LHCN-M2 (cell line): Measurements from ENCODE around the gene SIX4. TPM values are rescaled to one million over a fixed set of nuclear protein-coding genes. Genes with fewer than 3 reads are reported as not detected.
"Not testable (repeated sequence)": the region's sequence is repeated elsewhere in the genome, so short reads cannot be mapped to it uniquely, and the experiment has no call there.

Experiments
- DNase-seq: peaks from one replicate; pipeline ENCODE4 v3.0.0-alpha.2; 2012; ENCODE audit warnings: low read depth
- polyA plus RNA-seq: library from polyadenylated mRNA; unstranded; fragments of >200 nt; gene quantifications from one replicate; pipeline ENCODE4 v1.2.1, GENCODE V29; 2012; ENCODE audit warnings: missing spikeins
- total RNA-seq: library from RNA; depleted of rRNA; stranded (reverse); fragments of >200 nt; gene quantifications from 2 replicates; pipeline ENCODE4 v1.2.3, GENCODE V29; 2014; rRNA removed

SIX4 gene
- total RNA-seq = 21.7 and 29.2 TPM in 2 replicates
- polyA plus RNA-seq = 2.9 TPM

- DNase-seq = peak; percentile 86
Measured at GRCh38 chr14:60723907-60724618, at the start of gene SIX4. TSS of gene SIX4 (minus strand) at chr14:60724351. CDS start at chr14:60724074, 277 bp downstream.

DNA sequence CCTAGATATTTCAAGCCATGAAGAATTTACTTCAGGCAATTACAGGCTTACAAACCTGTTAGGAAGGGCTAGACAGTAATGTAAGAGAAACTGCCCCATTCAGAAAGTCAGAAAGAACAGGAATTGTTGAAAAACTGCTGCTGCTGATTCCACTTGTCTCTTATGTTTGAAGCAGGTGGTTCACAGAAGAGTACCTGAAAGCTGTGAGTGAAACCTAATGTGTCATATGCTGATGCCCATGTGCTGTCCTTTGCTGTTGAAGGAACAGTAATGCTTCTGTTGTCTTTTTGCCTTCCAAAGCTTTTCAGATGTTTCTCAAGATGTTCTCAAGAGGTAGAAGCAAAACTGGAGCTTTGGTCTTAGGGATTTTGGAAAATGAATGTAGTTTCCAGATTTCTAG lies 49.4 kb upstream of the SIX4 start:
- no peak for DNase-seq

DNA sequence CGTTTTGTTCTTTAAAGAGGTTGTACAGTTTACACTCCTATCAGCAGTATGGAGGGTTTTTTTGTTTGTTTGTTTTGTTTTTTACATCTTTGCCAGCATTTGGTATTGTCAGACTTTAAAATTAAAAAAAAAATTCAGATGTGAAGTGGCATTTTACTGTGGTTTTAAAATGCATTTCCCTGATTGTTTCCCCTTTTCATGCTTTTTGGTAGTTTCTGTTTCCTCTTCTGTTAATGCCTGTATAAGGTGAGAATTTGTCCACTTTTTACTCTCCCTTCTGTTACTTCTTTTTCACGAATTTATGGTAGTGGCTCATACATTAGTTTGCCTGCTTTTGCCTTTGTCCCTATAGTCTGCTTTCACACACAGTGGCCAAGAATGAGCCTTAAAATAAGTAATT lies 47.0 kb upstream of the SIX4 start:
- DNase-seq = no peak

DNA sequence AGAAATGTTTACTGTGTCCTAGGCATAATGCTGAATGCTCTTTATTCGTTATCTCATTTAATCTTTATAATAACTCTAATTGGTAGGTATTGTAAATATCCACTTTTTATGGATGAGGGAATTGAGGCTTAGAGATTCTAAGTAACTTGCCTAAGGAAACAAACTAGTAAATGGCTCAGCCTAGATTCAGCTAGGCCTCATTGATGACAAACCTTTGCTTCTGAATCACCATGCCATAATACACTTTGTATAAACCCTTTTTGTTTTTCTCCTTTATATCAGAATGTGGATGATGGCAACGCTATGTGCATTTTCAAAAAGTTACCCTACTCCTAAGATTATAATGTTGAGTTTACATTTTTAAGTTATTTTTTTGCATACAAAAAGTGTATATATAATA lies 44.5 kb upstream of the SIX4 start:
- DNase-seq = no peak

GRCh38 chr14:60760644-60761364 lies 36.7 kb upstream of the SIX4 start:
- no peak for DNase-seq

GRCh38 chr14:60760209-60760608 lies 36.1 kb upstream of the SIX4 start:
- DNase-seq = no peak

GRCh38 chr14:60758885-60759284 lies 34.7 kb upstream of the SIX4 start:
- DNase-seq = peak; percentile 84

DNA sequence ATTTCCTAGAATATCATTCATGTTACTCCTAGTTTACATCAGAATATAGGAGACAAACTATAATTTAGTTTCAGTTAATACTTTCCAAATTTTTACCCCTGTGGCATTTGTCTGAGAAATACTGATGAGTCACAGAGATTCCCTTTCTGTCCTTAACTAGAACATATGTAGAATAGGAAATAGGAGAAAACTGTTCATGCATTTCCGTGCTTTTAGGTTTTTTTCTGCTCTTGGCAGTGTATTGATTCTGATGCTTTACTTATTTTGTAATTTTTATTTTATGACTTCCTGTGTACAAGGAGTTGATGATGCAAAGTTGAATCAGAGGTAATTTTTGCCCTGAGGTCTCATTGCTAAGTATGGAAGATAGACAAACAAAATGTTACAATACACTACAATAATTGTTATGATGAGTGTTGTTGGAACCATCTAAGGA lies 33.4 kb upstream of the SIX4 start:
- DNase-seq = peak; percentile 71

- peak; percentile 47 for DNase-seq
Measured at GRCh38 chr14:60756847-60757246, 32.7 kb upstream of the SIX4 start.

GRCh38 chr14:60753264-60754119 lies 29.3 kb upstream of the SIX4 start:
- DNase-seq = peak; percentile 38

DNA sequence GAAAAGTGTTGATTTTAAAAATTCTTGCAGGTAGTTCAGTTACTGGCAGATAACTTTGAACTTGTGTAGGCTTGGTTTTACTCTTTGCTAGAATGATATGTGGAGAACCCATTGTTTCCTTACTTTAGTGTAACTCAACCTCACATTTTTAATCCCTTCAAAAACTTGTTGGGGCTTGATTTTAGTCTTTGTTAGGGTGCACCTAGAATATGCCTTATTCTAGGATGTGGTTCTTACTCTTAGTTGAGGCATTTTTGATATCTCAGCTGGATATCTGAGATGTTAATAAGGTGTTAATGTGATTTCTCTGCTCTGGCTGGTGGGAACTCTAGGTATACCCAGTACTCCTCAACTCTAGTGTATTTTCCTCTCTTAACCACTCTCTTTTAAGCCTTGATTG lies 20.4 kb upstream of the SIX4 start:
- DNase-seq = no peak

DNA sequence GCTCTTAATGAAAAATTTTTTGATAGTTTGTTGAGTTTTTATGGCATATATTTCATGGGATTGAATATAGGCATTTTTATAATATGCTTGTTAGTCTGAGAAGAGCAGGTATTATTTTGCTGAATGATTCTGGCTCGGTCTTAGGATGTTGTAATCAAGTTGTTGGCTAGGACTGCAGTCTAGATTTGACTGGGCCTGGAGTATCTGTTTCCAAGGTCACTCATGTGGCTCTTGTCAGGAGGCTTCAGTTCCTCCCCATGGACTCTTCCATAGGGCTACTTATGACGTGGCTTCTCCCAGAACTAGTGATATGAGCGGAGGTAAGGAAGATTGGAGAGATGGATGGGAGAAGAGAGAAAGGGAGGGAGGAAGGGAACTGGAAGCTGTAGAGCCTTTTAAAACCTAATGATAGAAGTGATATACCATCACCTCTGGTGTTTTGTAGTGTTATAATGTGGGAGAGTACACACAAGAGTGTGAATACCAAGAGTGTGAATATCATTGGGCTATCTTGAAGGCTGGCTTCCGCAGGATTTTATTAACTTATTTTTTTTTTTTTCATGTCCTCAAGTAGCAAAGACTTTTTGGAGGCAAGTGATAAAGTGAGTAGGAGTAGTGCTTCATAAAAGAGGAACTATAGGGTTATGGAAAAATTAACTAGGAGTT lies 14.8 kb upstream of the SIX4 start:
- DNase-seq = no peak

DNA sequence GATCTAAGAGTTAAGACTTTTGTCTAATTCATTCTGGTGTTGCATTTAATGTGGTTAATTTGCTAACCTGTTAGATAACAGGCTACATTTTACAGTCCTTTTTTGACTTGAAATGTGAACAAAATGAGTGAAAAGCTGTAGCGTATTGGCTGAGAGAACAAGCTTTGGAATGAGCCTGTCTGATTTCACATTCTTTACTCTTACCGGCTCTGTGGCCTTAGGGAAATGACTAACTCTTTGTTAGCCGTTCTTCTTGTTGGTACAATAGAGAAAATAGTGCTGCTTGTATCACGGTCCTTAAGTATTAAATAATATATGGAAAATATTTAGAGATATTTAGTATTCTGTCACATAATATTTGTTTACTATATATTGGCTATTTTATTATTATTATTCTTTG lies 12.3 kb upstream of the SIX4 start:
- peak; percentile 77 for DNase-seq

DNA sequence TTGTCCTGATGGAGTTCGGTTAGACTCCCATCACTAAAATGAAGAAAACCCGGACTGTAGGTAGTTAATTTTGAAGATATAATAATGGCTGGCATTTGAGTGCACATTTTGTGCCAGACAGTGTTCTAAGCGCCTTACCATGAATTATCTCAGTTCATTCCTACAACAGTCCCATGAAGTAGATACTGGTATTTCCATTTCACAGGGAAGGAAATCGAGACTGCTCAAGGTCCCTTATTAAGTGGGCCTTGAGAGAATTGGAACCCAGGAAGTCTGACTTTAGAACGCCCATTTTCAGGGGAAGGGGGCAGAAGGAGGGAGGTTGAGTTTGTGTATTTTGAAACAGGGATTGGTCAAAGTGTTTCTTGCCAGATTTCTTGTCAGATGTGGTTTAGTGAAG lies 11.3 kb upstream of the SIX4 start:
- peak; percentile 14 for DNase-seq

DNA sequence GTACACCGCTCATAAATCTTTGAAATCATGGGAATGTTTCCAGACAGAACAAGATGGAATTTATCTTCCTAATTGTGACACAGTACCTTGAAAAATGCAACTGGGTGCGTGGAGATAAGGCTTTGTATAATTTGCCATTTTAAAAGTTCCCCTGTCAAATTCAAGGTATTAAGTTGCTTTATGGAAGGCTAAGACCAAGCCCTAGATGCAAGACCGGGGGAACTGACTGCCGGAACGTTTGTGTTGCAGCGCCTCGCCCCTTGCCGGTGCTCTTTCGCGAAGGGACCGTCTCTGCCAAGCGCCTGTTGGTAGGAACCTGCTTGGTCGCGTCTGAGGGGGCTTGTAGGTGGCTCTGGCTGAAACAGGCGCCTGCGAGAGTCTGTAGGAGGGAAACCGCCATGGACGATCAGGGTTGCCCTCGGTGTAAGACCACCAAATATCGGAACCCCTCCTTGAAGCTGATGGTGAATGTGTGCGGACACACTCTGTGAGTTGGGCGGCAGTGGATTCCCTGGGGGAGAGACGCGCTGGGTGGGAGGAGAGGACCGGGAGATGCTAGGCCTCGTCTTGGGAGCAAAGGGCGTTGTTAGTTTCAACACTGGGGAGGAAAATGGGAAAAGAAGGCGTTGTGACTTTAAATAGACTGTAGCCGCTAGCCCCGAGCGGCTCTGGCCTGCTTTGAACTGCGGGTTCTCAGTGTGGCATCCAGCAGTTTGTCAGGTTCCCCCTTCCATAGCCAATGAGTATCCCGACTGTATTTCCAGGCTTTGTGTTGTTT lies 10.5 kb upstream of the SIX4 start, which contains the start of gene MNAT1:
Gene MNAT1, plus strand, starts transcription at position 297 of the 778 bp plus-strand sequence. Its CDS starts 102 bp downstream, at position 399.
- DNase-seq = peak; percentile 82

DNA sequence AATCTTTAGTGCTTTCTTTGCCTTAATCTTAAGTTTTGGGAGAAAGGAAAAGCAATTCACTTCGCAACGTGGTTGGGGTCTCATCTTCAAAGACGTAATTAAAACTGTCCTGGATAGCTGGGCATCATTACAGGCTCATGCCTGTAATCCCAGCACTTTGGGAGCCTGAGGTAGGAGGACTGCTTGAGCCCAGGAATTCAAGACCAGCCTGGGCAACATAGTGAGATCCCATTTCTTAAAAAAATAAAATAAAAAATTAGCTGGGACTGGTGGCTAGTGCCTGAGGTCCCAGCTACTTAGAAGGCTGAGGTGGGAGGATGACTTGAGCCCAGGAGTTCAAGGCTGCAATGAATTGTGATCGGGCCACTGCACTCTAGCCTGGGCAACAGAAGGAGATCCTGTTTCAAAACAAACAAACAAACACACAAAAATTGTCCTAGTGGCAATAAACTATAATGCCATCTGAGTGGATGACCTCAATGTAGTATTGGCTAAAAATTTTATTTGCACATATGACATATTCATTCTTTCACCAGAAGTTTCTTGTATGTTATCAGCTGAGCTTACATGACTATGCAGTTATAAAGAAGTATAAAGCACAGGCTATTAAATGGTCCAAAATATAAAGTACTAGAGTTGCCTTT lies 8.8 kb upstream of the SIX4 start:
- DNase-seq = no peak

DNA sequence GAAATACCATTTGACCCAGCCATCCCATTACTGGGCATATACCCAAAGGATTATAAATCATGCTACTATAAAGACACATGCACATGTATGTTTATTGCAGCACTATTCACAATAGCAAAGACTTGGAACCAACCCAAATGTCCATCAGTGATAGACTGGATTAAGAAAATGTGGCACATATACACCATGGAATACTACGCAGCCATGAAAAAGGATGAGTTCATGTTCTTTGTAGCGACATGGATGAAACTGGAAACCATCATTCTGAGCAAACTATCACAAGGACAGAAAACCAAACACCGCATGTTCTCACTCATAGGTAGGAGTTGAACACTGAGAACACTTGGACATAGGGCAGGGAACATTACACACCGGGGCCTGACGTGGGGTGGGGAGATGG lies 7.1 kb upstream of the SIX4 start:
- not testable (repeated sequence) for DNase-seq

DNA sequence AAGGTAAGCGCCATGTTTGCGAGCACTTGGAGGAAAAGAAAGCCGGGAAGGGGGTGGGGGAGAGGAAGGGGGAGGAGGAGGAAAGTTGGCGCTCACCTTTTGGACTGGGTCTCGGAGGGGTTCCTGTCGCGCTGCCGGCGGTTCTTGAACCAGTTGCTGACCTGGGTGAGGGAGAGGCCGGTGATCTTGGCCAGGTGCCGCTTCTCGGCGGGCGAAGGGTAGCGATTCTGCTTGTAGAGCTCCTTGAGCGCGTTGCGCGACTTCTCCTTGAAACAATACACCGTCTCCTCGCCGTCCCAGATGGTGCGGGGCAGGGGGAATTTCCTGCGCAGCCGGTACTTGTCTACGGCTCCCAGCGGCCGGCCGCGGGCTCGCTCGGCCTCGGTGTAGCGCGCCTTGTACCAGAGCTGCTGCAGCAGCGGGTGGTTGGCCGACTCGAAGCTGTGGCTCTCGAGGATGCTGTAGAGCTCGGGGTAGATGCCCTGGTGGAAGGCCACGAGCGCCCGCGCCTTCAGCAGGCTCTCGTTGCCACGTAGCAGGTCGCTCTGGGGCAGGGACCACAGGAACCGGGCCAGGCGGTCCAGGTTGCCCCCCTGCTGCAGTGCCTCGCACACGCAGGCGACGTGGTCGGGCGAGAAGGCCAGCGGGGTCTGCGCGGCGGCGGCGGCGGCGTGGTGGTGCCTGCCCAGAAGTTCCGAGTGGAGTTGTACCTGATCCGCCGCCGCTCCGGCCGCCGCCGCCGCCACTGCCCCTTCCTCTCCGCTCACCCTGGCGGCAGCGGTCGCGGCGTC lies 840 bp downstream of the SIX4 start:
- DNase-seq = peak; percentile 41
